Stimulated activated CD4-positive, alpha-beta T cell treated with anti-CD3 and anti-CD28 coated beads, Interleukin-12 subunit alpha, Interleukin-12 subunit beta, amount 100 ng/mL, for 48 hours (primary cell): ENCODE measurements around the gene DSP.

Source experiments
- DNase-seq, 3 donors: peaks; one replicate each; pipeline ENCODE4 v3.0.0-alpha.2; 2020; ENCODE audit warnings: low read depth in 2 of 3, low spot score in 1 of 3

The DSP gene

DNA sequence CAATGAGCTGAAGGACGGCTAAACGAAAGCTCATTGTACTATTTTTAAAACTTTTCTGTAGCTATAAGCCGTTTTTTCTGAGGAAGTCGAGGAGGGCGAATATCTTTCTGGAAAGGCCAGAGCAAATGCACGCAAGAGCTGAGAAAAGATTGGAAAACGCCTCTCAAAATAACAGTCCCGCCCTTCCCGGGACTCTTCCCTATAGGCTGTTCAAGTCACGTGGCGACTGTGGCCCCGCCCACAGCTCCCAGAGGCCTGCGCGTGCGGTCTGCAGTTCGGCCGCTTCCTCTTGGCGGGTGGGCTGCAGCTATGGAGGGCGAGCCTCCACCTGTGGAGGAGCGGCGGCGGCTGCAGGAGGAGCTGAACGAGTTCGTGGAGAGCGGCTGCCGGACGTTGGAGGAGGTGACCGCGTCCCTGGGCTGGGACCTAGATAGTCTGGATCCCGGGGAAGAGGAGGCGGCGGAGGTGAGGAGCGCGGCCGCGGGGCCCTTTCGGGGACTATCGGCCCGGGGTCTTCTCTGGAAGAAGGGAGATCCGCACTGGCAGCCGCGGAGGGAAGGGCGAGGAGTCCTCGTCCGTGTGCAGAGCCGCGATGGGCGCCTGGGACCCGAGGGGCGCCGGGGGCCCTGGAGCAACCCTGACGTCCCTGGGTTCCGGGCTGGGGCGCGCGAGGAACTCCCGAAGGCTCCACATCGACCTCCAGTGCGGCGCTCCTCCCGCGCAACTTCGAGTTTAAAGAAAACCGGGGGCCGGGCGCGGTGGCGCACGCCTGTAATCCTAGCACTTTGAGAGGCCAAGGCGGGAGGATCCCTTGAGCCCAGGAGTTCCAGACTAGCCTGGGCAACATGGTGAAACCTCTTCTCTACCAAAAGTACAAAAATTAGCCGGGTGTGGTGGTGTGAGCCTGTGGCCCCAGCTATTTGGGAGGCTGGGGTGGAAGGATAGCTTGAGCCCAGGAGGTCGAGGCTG, 48.8 kb downstream of the DSP start, which contains the start of gene SNRNP48:
Gene SNRNP48 (plus strand): TSS at position 250 of the 969 bp plus-strand sequence. CDS start 60 bp downstream, at position 310.
- DNase-seq = peak; percentile 76 to 92 (median 90)

DNA sequence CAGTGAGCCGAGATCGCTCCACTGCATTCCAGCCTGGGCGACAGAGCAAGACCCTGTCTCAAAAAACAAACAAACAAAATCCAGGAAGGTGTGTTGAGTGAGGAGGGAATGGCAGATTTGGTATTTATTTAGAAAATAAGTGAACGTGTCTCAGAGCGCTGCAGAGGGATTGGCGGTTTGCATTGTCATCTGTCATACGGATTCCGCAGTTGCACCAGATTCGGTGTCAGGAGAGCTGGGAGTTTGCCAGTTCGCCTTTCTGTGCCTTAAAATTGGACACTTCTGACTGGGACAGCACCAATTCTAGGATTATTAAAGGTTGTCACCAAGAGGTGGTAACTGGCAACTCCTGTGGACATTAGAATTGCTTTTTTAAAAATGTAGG, 49.4 kb downstream of the DSP start:
- DNase-seq = no peak

DNA sequence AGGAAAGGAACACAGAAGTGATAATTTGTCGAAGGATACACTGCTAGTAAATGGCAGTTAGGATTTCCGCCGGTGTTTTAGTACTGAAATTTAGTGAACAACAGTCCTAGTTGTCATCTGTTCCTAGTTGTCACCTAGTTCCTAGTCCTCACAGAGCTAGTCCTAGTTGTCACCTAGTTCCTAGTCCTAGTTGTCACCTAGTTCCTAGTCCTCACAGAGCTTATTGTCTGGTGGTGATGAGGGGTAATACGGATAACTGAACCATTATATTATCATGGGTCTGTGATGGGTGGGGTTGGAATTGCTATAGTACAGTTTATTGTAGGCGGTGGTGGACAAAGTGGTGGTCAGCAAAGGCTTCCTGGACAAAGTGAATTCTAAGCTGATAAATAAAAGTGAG, 50.3 kb downstream of the DSP start:
- DNase-seq = no peak

GRCh38 chr6:7593229-7593628, 51.8 kb downstream of the DSP start:
- DNase-seq = no peak

DNA sequence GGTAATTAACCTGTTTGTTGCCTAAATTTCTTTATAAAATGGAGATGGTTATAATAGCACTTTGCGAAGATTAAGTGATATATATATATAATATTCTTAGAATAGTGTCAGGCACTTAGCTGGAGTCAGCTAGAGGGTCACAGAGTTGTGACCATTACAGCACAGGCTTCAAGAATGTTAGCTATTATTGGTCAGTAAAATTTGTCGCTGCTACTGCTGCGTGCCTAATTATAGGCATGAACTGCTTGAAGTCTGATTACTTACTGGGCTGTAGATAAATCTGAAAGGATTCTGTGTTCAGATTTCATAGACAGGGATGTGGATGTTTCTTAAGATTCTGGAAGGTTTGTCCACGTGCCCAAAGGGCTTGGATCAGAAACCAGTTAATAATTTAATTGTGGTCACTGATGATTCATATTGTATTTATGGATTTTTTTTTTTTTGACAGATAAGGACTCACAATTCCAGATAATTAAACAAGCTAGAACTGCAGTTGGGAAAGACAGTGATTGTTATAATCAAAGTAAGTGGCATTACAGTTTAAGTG, 53.2 kb downstream of the DSP start:
- DNase-seq = no peak

DNA sequence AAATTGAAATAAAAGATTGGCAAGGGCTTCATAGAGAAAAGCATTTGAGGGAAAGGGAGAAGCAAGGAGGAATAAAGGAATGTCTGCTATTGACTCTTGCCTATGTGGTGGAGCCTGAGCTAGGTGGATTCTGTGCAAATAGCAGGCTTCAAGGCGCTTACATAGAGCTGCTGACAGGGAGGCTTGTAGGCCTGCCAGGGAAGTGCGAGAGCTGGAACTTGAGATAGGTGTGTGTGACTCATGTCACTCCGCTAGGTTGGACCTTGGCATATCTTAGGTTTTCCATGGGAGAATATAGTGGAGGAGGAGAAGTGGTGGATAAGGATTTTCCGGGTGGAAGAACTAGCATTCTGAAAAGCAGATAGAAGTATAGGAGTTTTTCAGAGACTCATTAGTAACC, 62.5 kb downstream of the DSP start:
- DNase-seq = no peak

DNA sequence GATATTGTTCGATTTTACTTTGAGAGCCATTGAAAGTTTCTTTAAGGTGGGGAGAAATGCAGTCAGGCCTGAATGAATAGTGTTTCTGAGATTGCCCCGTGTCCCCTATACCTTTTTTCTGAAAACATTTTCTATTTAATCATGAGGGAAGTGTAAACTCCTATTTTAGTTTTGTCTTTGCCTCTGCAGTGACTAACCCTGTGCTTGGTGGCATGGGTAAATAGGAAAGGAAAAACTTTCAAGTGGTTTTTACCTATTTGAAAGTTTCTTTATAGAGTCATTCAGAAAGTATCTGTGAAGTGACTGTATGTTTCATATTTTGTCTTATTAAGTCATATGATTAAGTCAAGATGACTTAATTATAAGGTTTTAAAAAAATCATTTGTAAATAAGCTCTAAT, 63.0 kb downstream of the DSP start:
- DNase-seq = no peak

- DNase-seq = peak in 1 of 3 donors; percentile 46
These were observed 74.3 kb downstream of the DSP start for GRCh38 chr6:7615611-7616383.

DNA sequence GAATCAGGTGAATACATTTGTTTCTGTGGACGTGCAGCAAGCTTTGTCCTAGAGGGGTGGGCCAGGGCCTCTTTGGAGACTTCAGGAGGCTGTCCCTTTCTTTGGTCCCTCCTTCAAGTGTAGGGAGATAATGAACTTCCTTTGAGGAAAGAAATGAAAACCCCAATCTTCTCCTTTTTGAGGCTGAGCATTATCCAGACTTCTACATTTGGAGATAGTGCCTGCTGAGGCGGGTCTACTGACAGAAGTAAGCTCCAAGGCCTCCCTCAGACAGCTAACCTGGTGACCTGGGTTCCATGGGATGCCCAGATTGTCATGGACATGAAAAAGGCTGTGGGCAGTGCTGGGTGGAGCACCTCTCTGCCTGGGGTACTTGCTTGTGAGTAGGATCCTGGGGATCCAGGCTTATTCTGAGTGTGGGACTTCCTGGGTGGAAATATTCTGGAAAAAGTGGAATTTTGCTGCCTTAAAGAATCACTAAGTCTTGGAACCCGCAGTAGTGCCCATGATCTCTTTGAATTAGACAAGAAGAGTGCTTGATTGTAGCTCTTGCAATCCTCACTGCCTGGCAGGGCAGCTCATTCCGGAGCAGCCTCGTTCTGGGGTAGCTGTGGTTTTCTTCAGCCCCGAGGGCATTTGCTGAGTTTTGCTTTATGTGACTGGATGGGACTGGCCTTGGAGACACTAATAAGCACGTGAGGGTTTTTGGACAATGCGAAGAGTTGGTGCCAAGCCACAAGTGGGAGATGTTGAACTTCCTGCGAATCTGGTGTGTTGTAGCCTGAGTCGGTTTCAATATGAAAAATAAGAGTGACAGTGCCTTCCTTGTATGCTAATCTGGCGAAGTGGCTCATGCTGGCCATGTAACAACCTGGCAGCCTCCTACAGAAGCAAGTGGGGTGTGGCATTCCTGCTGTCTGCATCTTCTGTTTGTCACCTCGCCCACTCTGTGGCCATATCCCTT, 76.6 kb downstream of the DSP start:
- no peak for DNase-seq

DNA sequence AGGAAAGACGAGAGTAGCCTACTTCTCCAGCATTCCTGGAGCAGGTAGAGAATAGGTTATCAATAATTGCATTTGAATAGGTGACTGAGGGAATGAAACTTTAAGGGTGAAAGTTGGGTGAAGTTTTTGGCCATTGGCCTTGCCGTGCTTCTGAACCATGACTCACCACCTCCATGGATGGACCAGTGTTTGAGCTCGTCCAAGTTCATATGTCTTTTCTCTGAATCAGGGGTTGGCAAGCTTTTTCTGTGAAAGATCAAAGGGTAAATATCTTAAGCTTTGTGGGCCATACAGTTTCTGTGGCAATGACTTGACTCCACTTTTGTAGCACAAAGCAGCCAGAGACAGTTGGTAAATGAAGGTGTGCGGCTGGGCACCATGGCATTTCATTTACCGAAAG, 80.3 kb downstream of the DSP start:
- no peak for DNase-seq

DNA sequence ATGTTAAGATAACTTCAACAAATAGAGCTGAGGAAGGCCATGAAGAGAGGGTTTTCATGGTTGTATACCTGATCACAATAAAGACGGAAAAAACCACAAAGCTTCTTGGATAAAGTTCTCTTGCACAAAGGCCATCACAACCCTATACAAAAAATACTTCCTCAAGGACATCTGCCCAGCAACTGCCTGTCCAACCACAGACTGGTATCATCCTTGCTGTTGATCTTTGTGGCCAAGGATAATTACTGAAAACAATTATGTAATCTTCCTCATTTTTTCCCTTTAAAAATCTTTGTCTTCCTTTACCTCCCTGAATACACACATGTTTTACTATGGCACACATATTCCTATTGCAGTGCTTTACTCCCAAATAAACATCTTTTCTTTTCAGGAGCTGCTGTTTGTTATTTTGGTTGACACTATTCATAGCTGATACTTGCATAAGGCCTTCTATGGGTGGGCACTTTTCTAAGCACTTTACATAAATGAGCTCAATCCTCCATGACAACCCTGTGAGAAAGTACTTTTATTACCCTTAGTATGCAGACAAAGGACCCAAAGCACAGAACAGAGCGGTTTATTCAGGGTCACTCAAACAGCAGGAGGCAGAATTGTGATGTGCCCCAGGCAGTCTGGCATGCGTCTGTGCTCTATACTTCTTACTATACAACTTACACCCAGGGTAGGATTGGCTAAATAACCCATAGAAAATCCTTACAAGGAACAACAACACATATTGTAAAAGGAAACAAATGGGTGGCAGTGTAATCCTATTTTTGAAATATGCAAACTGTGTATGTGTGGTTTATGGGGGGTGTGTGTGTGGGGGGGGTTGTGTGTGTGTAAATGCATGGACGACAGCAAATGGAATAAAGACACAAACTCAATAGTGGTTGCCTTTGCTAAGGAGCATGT, 83.6 kb downstream of the DSP start:
- DNase-seq = no peak

- no peak for DNase-seq
These were observed 87.0 kb downstream of the DSP start for GRCh38 chr6:7628479-7628878.

GRCh38 chr6:7628909-7629308, 87.4 kb downstream of the DSP start:
- no peak for DNase-seq

DNA sequence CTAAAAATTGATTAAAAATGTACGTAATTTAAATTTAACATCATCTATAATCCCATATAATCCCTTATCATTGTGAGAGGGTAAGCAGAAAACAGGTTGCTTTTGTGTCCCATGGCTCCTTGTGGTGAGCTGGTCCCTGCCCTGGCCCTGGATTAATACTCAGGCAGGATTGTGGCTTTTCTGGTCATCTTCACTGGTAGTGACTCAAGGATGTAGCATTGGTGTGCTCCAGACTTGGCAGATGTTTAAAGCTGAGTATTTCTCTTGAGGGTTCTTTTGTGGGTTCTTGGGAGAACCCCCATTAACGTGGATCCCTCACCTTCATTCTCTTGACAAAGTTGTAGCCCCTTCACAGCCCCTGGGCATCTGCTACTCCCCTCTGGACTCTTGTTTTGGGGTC, 87.8 kb downstream of the DSP start:
- no peak for DNase-seq

- DNase-seq = no peak
These were observed 89.3 kb downstream of the DSP start for GRCh38 chr6:7630792-7631191.

- no peak for DNase-seq
These were observed 90.0 kb downstream of the DSP start for GRCh38 chr6:7631466-7631865.

DNA sequence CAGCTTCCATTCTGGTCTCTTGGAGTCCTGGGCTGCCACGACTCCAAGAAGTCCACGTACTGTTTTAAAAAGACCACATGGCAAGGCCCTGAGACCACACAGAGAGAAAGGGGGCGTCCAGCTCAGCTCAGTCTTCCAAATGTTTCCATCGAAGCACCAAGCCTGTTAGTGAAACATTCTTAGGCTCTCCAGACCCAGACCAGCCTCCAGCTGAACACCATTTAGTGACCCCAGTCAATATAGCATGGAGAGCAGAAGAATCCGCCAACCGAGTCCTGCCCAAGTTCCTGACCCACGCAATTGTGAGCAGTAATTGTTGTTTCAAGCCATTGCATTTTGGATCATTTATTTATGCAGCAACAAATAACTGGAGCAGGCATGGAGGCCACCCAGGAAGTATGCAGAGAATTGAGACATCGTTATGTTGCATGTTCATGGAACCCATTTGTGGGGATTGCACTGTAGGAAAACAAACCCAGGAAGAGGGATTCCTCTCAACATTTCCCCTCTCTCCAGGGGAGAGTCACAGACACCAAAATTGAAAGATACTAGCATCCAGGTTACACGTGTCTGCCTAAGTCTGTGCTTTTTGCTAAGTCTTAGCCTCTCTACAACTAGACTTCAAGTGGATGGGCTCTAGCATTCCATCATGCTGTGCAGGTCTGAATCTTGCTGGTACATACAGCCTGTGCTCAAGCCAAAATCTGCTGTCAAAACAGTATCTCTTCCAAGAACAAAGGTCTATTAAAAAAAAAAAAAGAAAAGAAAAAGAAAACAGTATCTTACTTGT, 91.2 kb downstream of the DSP start:
- no peak for DNase-seq

- no peak for DNase-seq
These were observed 91.9 kb downstream of the DSP start for GRCh38 chr6:7633361-7633760.

GRCh38 chr6:7636151-7636550, 94.7 kb downstream of the DSP start:
- DNase-seq = no peak
